Calu3 (cell line): ENCODE results near the gene PKP4. TPM values are rescaled to one million over a fixed set of nuclear protein-coding genes. Genes with fewer than 3 reads are reported as not detected.

Experiments used
- BruUV-seq: library from RNA; stranded (reverse); fragments of 400-500 nt; replicated peaks from 2 replicates; lab custom pipeline; 2021; lab: Mats Ljungman, UMichigan
- CTCF ChIA-PET: fragments of 300-600 bp; sonication (Branson Sonifier 250); formaldehyde crosslinking; loops from one replicate; lab custom pipeline; 2022; ENCODE audit warnings: antibody characterized with exemption; lab: Charles Lee
- DNase-seq: peaks from one replicate; pipeline ENCODE4 v3.0.0; 2022
- H3K27ac Mint-ChIP-seq: one replicate; pipeline ENCODE4 v1.8.0; 2022; ENCODE audit warnings: mixed read lengths; ENCODE audit not compliant: unreplicated experiment
- H3K27me3 Mint-ChIP-seq: one replicate; pipeline ENCODE4 v1.8.0; 2022; ENCODE audit warnings: mixed read lengths; ENCODE audit not compliant: unreplicated experiment
- H3K36me3 Mint-ChIP-seq: one replicate; pipeline ENCODE4 v1.8.0; 2022; ENCODE audit warnings: mild to moderate bottlenecking, moderate library complexity, mixed read lengths; ENCODE audit not compliant: insufficient read depth, unreplicated experiment
- H3K4me1 Mint-ChIP-seq: one replicate; pipeline ENCODE4 v1.8.0; 2022; ENCODE audit warnings: mild to moderate bottlenecking, low read depth, mixed read lengths; ENCODE audit not compliant: unreplicated experiment
- H3K4me3 Mint-ChIP-seq: one replicate; pipeline ENCODE4 v1.8.0; 2022; ENCODE audit warnings: mild to moderate bottlenecking, low read depth, moderate library complexity, mixed read lengths; ENCODE audit not compliant: unreplicated experiment
- H3K9me3 Mint-ChIP-seq: one replicate; pipeline ENCODE4 v1.8.0; 2022; ENCODE audit warnings: low read depth, mixed read lengths; ENCODE audit not compliant: unreplicated experiment
- intact Hi-C: fragments of 100-400 bp; cut with micrococcal nuclease; formaldehyde crosslinking; loops from one replicate; pipeline ENCODE4 v1.10.0; 2022; ENCODE audit not compliant: unreplicated experiment
- total RNA-seq: library from RNA; stranded (reverse); gene quantifications from 2 replicates; pipeline ENCODE4 v1.2.3, GENCODE V29; 2022
- TF ChIP-seq, protein P1 (sequence below): fragments of 200-600 bp; IDR thresholded peaks from one replicate; pipeline ENCODE4 v1.8.0; 2022; ENCODE audit warnings: antibody characterized with exemption; ENCODE audit not compliant: unreplicated experiment

The PKP4 gene
- total RNA-seq, 1 experiment from 2014 or later = 137 TPM

GRCh38 chr2:158729873-158730620 lies 273.3 kb downstream of the PKP4 start:
- Mint-ChIP-seq H3K36me3 (no peaks in the 10 kb centered on the region), H3K4me1 (peaks cover 16% of the 10 kb centered on the region), H3K9me3 (no peaks in the 10 kb centered on the region), H3K4me3 (no peak overlapping the region), H3K27ac (no peak overlapping the region), H3K27me3 (peaks cover 8% of the 10 kb centered on the region)
- TF ChIP-seq, protein P1, sequence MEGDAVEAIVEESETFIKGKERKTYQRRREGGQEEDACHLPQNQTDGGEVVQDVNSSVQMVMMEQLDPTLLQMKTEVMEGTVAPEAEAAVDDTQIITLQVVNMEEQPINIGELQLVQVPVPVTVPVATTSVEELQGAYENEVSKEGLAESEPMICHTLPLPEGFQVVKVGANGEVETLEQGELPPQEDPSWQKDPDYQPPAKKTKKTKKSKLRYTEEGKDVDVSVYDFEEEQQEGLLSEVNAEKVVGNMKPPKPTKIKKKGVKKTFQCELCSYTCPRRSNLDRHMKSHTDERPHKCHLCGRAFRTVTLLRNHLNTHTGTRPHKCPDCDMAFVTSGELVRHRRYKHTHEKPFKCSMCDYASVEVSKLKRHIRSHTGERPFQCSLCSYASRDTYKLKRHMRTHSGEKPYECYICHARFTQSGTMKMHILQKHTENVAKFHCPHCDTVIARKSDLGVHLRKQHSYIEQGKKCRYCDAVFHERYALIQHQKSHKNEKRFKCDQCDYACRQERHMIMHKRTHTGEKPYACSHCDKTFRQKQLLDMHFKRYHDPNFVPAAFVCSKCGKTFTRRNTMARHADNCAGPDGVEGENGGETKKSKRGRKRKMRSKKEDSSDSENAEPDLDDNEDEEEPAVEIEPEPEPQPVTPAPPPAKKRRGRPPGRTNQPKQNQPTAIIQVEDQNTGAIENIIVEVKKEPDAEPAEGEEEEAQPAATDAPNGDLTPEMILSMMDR = no peak
- intact Hi-C loops = no loop called here
- CTCF ChIA-PET = no interaction called here
- no peak for DNase-seq
- no TSS peak for BruUV-seq

GRCh38 chr2:158730621-158731140 lies 273.9 kb downstream of the PKP4 start:
- no peak overlapping the region for H3K27ac Mint-ChIP-seq
- H3K9me3 Mint-ChIP-seq = no peaks in the 10 kb centered on the region
- TF ChIP-seq, protein P1 = no peak
- intact Hi-C loops = no loop called here
- DNase-seq = no peak
- no peak overlapping the region for H3K4me3 Mint-ChIP-seq
- CTCF ChIA-PET = interaction anchor here (0.5 kb wide), 1 partner anchor 19 kb away, joined by 3 read pairs; no protein-coding TSS in a partner anchor
- BruUV-seq = no TSS peak
- H3K4me1 Mint-ChIP-seq = peaks cover 14% of the 10 kb centered on the region
- H3K36me3 Mint-ChIP-seq = no peaks in the 10 kb centered on the region
- peaks cover 8% of the 10 kb centered on the region for H3K27me3 Mint-ChIP-seq

- H3K4me3 Mint-ChIP-seq = no peak overlapping the region
- no peak for DNase-seq
- CTCF ChIA-PET = no interaction called here
- H3K4me1 Mint-ChIP-seq = peaks cover 14% of the 10 kb centered on the region
- no peaks in the 10 kb centered on the region for H3K36me3 Mint-ChIP-seq
- no peak overlapping the region for H3K27ac Mint-ChIP-seq
- peaks cover 8% of the 10 kb centered on the region for H3K27me3 Mint-ChIP-seq
- TF ChIP-seq, protein P1 = no peak
- BruUV-seq = no TSS peak
- no peaks in the 10 kb centered on the region for H3K9me3 Mint-ChIP-seq
- intact Hi-C loops = no loop called here
Measured at GRCh38 chr2:158731386-158731785, 274.6 kb downstream of the PKP4 start.

Other genes with a start within 250 kb of the PKP4 start
- gene CCDC148, start 199 bp upstream of the PKP4 start, total RNA-seq = 4.3 and 5.1 TPM in 2 replicates